Stimulated activated CD8-positive, alpha-beta memory T cell treated with anti-CD3 and anti-CD28 coated beads, Interleukin-2, amount 100 ng/mL, for 1 hour (primary cell): ENCODE results near the gene ACOT8.

Source experiments
- DNase-seq, 2 donors: peaks; one replicate each; pipeline ENCODE4 v3.0.0-alpha.2; 2020; ENCODE audit warnings: low read depth in 2 of 2

Gene ACOT8

DNA sequence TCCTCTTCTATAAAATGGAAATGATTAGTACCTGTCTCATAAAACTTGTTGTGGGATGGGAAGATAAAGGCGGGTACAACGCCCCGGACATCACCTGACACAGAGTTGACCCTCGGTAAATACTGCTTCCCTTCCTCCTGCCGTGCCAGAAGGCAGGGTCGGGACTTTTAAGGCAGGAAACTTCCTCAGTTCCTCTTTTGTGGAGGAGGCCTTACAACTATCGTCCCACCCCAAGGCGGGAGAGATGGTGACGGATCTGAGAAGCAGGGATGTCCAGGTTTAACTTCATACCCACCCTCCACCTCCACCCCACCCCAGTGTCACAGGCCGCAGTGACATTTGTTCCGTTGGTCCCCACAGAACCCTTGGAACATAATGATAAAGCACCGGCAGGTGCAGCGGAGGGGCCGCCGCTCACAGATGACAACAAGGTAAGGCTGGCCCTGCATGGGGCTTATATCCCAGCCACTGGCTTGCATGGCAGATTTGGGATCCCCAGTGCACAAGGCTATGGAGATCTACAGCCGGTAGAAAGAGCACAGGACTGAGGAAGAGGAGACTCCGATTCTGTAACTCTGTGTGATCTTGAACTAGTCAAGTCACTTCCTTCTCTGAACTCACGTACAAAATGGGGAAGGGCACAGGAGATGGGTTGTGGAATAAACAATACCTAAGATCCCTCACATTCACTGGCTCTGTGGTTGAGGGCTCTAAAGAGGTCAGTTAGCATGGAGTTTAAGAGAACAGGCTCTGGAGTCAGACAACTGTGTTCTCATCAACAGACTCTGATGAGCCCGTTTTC is 64.7 kb downstream of the ACOT8 start:
- no peak for DNase-seq
